GM19351 (cell line): ENCODE results near the gene EPHB1.
A peak's percentile ranks its signal among the peaks of the same experiment; 100 is the strongest.

Experiments used
- ATAC-seq: cut with Tn5 transposase; IDR thresholded peaks from one replicate; pipeline ENCODE4 v1.9.1; 2021; ENCODE audit warnings: mild to moderate bottlenecking, moderate library complexity; ENCODE audit not compliant: unreplicated experiment

Gene EPHB1

GRCh38 chr3:134794950-134795745, at the start of gene EPHB1:
Gene EPHB1 (plus strand): TSS chr3:134795260.
- peak; percentile 79 for ATAC-seq

DNA sequence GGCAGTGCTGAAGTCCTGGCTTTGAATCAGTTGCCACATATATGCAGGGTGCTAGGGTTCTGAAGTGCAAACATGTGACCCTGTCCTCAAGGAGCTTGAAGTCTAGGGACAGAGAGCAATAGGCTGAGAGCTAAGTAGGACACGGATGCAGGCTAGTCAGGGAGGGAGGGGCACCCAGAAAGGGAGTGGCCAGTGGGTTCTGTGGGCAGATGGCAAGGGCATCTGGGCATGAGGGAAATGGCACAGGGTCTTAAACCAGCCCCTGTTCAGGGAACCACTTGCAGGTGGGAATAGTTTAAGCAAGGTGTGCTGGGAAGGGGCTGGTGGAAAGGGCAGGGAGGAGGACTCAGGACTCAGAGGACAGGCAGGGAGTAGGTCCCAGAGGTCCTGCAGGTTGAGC, 46.4 kb upstream of the EPHB1 start:
- no peak for ATAC-seq

- no peak for ATAC-seq
These were observed 45.9 kb upstream of the EPHB1 start for GRCh38 chr3:134749174-134749573.

GRCh38 chr3:134749802-134750553, 45.1 kb upstream of the EPHB1 start:
- no peak for ATAC-seq

DNA sequence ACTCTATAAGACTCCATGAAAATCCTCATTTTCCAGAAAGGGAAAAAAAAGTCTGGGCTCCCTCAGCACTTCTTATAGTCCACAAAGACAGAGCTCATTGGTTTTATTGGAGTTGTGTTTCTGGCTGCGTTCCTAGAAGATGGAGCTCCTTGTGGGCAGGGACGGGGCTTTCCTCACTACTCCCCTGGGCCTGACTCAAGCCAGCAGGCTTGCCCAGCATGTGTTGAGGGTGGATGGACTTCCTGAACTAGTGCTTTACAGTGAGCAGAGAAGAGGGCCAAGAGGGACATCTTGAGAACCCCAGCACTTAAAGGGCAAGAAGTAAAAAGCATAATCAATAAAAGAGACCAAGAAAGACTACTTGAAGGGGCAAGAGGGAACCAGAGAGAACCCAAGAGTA, 43.2 kb upstream of the EPHB1 start:
- no peak for ATAC-seq

DNA sequence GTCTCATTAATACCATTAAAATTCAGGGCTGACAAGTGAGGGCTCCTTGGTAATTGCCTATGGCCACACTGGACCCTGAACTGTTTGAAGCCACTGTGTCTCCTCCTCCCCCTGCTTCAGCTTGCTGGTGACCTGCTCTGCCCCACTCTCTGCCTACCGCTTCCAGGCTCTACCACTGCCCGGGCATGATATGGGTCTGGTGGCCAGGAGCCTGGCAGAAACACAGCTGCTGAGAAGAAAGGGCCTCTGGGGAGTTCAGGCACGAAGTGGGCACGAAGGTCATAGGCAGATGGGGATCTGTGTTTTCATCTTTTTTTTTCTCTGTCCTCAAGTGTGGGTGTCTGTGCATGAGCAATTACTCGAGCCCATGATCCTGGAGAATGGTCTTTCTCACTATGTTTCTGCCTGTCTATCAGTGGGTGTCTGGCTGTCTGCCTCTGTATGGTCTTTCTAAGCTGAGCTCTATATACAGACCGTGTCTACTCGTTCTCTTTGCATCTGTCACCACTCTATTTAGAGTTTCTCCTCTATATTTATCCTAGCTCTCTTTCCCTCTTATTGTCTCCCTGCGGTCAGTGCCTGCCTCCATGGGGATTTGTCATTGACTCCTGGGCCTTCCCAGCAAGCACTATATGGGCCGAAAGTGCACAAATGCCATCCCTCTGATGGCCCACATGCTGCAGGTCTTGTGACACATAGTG, 42.1 kb upstream of the EPHB1 start:
- no peak for ATAC-seq

GRCh38 chr3:134753999-134754742, 40.9 kb upstream of the EPHB1 start:
- no peak for ATAC-seq

- ATAC-seq: peak; percentile 93
These were observed 40.1 kb upstream of the EPHB1 start for GRCh38 chr3:134754768-134755559.

GRCh38 chr3:134755821-134756220, 39.2 kb upstream of the EPHB1 start:
- no peak for ATAC-seq

DNA sequence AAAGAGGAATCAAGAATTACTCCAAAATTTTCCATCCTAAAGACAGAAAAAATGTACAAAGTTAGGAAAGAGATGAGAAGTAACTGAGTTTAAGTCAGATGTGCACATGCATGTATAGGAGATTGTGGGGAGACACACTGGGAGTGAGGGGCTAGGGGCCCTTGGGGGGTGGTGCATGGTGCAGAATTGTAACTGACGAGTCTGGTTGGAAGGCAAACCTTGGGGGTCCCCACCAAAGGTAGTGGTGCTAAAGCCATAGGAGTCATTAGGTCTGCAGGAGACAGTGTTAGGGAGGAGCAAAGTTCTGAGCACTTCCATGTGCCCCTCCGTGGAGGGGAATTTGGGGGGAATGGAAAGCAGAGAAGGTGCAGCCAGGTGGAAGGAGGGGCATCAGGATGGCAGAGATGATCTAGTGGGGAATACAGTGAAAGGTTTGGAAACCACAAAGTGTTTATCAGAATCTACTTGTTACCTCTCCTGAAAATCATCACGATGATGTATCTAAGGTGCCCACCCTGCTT, 37.5 kb upstream of the EPHB1 start:
- ATAC-seq: no peak

DNA sequence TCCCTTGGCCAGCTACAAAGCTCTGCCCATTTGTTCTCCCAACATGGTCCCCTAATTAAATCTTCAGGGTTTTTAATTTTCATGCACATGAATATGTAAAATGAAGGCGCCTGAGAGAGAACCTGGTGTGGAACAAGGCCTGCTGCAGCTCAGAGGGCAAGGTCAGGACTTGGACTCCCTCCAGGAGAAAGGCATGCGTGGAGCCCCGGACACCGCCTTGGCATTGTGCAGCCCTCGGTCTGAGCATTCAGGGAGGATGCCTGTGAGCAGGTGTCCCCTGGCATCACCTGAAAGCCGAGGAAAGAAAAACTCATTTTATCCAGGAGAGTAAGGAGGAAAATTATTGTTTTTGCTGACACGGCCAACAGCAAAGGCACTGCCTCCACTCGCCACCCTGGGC, 33.8 kb upstream of the EPHB1 start:
- no peak for ATAC-seq

DNA sequence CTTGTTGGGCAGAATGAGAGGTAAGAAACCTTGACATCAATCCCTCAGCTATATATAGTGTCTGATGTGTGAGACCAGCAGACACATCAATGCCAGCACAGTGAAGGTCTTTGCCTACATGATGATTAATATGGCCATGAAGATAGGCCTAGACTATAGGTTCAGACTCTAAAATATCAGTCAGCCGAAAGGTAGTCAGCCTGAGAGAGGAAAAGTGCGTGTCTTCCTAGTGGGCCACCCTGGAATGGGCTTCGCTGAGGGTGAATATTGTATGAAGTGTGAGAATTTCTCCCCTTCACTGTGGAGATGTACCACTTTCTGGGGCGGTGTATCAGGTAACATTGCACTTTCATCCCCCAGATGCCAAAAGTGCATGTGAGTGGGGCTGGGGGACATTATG, 33.0 kb upstream of the EPHB1 start:
- ATAC-seq: no peak

DNA sequence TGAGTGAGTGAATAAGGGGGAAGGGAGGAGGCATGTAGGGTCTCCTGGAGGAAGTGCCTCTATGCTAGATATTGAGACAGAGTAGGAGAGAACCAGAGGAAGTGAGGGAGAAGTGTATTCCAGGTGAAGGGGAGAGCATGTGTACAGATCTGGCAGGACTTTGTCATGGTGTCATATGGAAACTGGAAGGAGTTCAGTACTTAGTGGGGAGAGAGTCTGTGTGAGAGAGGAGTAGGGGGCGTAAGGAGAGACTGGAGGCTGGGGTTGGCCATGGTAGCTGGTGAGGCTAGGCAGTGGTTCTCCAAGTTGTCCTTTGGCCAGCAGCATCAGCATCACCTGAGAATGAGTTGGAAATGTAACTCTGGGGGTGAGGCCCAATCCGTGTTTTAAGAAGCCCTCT, 29.6 kb upstream of the EPHB1 start:
- no peak for ATAC-seq

DNA sequence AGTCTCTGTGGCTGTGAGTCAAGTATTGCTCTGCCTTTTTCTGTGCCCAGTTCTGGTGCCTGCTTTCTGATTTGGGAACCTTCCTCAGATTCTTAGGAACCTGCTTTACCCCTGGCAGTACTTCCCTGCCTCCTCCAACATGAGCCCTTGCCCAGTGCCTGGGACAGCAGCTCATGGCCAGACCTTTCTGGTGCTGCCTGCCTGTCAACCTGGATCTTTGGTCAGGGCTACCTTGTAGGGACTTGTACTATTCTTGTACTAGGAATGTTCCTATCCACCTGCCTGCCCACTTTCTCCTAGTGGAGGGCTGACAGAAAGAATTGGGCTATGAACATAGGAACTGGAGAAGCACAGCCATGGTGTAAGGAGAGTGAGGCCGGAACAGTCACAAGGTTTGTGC, 28.8 kb upstream of the EPHB1 start:
- no peak for ATAC-seq

DNA sequence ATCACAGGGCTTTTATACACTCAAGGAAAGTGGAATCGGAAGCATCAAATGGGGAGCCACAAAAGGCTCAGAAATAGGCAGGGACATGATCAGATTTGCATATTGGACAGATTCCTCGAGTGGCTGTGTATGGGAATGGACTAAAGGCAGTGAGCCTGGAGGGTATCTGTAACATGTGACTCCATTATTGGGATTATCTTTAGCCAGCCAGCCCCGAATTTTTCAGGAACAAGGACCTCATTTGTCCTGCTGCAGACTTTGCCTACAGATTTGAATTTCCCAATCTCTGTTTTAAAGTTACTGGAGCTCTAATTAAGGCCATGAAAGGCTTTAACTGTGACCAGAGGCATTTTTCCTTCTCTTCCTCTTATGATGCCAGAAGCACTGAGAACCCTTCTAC, 26.9 kb upstream of the EPHB1 start:
- ATAC-seq: no peak

DNA sequence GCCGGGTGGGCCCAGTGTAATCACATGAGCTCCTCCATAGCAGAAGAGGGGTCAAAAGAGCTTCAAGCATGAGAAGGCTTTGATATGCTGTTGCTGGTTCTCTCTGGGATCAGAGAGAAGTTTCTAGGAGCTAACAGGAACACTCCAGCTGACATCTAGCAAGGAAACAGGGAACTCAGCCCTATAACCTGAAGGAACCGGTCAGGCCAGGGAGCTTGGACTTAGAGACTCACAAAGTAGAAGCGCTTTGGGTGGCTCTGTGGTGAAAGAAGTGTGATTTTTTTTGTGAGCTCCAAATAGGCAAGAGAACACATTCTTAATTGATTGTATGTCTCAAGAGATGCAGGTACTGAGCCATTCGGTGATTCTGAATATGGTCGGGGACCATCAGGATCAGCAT, 26.2 kb upstream of the EPHB1 start:
- no peak for ATAC-seq

DNA sequence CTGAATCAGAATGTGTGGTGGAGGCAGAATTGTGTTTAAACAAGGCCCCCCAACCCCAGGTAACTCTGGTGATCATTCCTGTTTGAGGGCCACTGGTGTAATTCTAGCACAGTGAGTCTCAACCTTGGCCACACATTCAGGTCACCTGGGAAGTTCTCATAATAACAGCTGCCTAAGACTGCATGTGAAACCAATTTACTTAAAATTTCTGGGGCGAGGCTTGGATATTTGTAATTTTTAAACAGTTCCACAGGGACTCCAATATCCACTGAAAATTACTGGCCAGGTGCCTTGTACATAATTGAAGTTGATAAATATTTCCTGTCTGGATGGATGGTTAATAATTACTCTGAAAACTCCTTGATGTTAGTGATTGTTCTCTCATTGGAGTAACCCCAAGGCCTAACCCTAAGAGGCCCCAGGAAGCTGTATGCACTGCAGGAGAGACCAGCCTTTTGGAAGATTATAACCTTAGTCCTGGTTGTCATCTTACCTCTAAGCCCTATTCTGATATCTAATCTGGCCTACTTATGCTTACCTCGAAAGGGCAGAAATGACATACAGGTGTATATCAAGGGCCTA, 25.7 kb upstream of the EPHB1 start:
- no peak for ATAC-seq

GRCh38 chr3:134772011-134772410, 23.0 kb upstream of the EPHB1 start:
- no peak for ATAC-seq

GRCh38 chr3:134772591-134772990, 22.5 kb upstream of the EPHB1 start:
- ATAC-seq: no peak

- no peak for ATAC-seq
These were observed 19.2 kb upstream of the EPHB1 start for GRCh38 chr3:134775831-134776230.
